HG02798 (cell line): ENCODE data around the gene SPOCK1.

Experiments used
- ATAC-seq: cut with Tn5 transposase; IDR thresholded peaks from one replicate; pipeline ENCODE4 v1.9.1; 2021; ENCODE audit warnings: mild to moderate bottlenecking; ENCODE audit not compliant: unreplicated experiment, poor library complexity

SPOCK1 gene

DNA sequence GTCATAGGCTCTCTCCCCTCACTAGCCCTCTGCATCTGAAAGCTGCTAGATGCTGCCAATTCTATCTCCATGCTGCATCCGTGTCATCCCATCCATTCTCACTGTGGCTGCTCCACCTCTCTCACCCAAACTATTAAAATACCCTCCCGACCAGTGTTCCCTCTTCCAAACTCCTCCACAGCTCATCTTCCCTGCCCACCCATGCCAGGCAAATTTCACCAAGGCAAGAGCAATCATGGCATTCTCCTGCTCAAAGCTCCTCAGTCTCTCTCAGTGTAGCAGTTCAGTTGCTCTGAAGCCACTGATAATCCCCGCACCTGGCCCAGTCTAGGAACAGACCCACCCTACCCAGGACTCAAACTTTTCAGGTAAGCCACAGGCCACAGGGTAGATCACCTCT is 48.4 kb downstream of the SPOCK1 start:
- ATAC-seq, result no peak

DNA sequence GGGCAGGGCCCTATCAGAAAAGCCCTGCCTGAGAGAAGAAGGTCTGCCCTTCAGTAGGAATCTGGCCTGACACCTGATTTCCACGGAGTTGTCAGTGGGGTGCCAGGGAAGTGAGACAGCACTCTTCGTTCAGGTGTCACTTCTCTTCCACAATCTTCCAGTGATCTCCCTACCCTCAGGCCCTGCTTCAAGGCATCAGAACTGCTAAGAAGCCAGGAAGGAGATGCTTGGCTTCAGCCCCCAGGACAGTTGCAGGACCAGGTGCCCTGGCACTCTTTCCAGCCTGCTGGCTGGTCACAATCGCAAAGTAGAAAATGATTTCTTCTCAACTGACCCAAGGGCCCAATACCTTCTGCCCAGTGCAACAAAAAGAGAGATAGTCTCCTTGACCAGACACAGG is 50.3 kb downstream of the SPOCK1 start:
- no peak for ATAC-seq

DNA sequence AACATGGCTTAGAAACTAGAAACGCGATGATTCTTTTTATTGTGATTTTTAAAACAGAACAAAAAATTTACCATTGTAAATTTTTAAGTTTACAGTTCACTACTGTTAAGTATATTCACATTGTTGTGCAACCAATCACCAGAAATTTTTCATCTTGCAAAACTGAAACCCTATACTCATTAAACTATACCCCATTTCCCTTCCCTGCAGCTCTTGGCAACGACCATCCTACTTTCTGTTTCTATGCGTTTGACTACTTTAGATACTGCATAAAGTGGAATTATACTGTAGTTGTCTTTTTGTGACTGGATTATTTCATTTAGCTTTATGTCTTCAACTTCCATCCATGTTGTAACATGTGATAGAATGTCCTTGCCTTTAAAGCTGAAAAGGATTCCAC is 52.5 kb downstream of the SPOCK1 start:
- ATAC-seq, result no peak

- ATAC-seq, result no peak
These were observed 53.0 kb downstream of the SPOCK1 start for GRCh38 chr5:137446151-137446550.

- ATAC-seq, result no peak
These were observed 56.5 kb downstream of the SPOCK1 start for GRCh38 chr5:137442660-137443059.

GRCh38 chr5:137441476-137441875 is 57.6 kb downstream of the SPOCK1 start:
- no peak for ATAC-seq

GRCh38 chr5:137440795-137441194 is 58.3 kb downstream of the SPOCK1 start:
- ATAC-seq, result no peak

DNA sequence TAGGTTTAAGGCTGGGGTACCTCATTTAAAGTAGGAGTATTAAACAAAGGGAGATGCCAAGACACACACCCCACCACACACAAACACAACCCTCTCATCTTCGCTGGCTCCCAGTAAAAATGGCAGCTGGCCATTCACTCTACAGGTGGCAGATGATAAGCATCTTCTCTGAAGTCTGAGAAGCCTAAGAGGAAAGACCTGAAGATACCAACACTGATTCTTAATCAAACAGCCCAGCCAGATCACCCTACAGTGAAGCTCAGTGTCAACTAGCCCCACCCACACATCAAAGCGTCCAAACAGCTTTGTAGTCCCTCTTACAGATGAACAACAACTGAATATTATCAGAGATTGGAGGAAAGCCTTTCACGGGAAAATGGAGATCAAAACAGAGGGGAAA is 59.5 kb downstream of the SPOCK1 start:
- no peak for ATAC-seq

GRCh38 chr5:137438932-137439331 is 60.2 kb downstream of the SPOCK1 start:
- no peak for ATAC-seq

GRCh38 chr5:137437774-137438173 is 61.4 kb downstream of the SPOCK1 start:
- ATAC-seq, result no peak

GRCh38 chr5:137433539-137433938 is 65.6 kb downstream of the SPOCK1 start:
- ATAC-seq, result no peak

- no peak for ATAC-seq
These were observed 66.8 kb downstream of the SPOCK1 start for GRCh38 chr5:137432376-137432775.

DNA sequence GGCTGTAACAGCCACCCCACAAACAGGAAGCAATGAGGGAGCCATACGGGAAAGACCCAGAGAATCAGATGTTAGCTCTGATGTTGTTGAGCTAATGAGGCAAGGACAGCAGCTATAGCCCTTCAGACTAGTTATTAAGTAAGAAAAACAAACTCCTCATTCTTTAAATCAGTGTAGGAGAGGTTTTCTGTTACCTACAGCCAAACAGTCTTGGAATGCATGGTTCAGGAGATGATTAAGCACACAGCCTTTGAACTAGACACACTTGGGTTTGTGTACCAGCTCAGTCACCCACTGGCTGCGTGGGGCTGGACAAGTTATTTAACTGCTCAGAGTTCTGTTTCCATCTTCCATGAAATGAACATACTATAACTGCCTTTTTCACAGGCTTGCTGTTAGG is 68.1 kb downstream of the SPOCK1 start:
- no peak for ATAC-seq

GRCh38 chr5:137415231-137415681 is 83.9 kb downstream of the SPOCK1 start:
- no peak for ATAC-seq

DNA sequence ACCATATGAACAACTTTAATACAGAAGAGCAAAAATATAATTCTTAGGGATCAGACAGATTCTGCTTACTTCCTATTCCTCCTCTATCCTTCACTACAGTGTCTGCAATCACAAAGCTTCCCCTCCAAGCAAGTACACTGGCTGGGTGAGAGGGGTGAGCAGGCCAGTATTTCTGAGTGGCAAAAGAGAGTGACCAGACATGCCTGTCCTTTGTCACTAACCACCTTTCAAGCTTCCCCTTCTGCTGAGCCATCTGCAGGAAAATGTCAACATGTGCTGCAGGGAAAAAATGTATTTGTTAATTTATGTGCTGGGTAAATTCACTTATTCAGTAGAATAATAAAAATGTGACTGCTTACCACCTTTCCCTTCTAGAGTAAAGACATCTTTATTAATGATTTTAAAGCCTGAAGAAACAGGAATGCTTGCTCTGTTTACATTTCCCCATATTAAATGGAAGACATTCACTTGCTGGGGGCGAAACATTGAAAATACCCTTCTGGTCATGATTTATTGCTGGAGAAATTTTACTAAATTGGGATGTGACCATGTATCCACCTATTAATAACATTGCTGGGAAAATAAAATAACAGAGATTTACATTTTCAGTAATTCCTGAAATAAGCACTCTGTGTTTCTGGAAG is 84.9 kb downstream of the SPOCK1 start:
- no peak for ATAC-seq

DNA sequence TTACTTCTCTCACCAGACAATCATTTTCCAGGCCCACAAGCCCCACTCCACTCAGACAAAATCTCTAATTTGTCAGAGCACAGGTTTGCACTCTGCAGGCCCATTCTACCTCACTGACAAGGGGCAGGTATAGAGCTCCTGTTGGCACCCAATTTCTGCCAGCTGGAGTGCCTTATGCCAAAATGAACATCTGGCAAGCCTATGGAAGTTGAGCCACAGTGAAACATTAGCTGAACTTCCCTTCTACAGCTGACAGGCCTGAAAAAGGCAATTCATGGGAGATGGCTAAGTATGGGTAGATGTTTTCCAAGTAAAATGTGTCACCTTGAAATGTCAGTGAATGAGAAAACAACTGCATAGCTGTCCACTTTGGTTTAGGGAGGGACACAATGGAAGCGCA is 87.0 kb downstream of the SPOCK1 start:
- no peak for ATAC-seq

DNA sequence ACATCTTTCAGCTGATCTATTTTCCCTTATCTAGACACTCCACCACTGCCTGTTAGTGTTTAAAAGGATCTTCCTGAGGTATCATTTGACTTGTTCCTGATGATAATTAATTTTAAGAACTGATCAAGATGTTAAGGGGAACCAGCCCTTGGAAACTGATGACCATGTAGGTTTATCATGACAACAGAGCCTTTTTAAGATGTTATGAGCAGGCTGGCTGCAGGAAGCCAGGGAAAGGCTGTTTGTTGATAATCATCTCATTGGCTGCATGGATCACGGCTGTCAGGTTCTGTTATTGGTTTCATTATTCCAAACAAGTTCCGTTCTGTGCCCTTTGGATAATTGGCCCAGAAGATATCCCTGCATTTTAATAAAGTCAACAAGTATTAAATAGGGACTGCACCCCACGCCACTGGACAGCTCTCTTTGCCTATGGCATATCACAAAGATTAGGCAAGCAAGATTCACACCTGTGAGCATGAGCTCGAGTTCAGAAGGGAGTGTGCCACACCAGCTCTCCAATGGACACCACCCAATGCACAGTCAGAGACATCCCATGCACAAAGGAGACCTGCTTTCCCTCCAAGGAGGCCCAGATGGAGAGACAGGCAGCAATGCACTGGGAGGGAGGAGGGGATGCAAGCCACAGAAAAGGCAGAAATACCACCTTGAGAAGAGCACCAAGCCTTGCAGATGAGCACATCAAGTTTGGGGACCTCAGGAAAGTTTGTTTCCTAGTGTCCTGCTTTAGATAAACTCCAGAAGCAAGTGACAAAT is 88.7 kb downstream of the SPOCK1 start:
- ATAC-seq, result no peak

GRCh38 chr5:137409736-137410135 is 89.4 kb downstream of the SPOCK1 start:
- no peak for ATAC-seq

DNA sequence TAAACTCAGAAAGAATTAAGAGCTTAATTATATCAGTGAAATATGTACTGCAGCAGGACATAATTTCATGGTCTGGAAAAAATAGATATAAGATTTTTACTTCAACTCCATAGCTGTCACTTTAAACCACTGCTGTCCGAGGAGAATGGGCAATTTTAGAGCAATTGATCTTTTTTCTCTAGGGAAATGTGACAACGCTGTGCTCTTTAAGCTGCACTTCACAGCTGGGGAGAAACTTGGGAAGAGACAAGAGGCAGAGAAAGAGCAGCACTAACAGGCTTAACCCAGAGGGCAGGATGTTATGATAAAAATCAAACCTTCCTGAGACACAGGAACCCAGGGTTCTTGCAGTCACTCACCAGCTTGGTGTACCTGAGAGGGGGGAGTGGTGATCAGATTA is 92.0 kb downstream of the SPOCK1 start:
- ATAC-seq, result no peak

DNA sequence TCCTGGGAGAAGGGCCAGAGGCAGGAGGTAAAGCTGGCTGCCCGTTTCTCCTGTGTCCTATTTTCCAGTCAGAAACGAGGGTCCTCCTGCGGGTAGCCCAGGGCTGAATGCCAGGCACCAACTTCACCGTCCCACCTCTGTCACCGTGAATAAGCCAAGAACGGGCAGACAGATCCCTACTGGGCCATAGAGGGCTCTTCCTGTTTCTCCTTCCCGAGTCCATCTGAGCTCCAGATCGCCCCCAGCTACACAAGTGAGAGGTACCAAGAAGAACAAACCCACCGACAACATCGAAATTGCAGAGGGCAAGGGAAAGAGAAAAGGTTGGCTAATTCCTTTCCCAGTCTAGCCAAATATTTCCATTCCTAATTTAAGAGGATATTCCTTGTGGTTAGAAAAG is 93.7 kb downstream of the SPOCK1 start:
- ATAC-seq, result no peak

DNA sequence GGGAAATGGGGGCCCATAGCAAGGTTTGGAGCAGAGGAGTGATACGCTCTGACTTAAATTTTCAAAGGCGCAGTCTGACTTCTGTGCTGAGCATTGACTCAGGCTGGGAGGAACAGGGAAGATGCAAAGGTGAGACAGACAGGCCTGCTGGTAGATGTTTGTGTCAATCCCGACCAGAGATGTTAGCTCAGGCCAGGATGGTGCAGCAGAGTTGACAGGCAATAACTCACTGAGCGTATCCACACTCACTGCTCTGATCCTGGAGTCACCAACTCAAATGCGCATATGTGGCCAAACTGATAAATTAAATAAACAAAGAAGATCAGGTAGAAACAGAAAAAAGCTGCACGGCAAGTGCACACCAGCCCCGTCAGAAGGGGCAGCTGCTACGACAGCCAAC is 95.3 kb downstream of the SPOCK1 start:
- no peak for ATAC-seq
